Ectodermal cell (in vitro differentiated cells): ENCODE results near the gene RPL26.
"Not testable (repeated sequence)": the region's sequence is repeated elsewhere in the genome, so short reads cannot be mapped to it uniquely, and the experiment has no call there.

Experiments
- H3K27ac ChIP-seq: 2 replicates; pipeline ENCODE4 v1.7.0; 2013; ENCODE audit warnings: mild to moderate bottlenecking, low read depth, low read length; ENCODE audit not compliant: insufficient read depth, poor library complexity, severe bottlenecking
- H3K27me3 ChIP-seq: 2 replicates; pipeline ENCODE4 v1.7.0; 2013; ENCODE audit warnings: mild to moderate bottlenecking, low read length; ENCODE audit not compliant: insufficient read depth, control insufficient read depth, poor library complexity, severe bottlenecking
- H3K36me3 ChIP-seq: one replicate; pipeline ENCODE4 v1.7.0; 2013; ENCODE audit warnings: low read length; ENCODE audit not compliant: control insufficient read depth, insufficient read depth
- H3K4me1 ChIP-seq: one replicate; pipeline ENCODE4 v1.7.0; 2013; ENCODE audit warnings: low read length; ENCODE audit not compliant: control insufficient read depth, insufficient read depth
- H3K4me3 ChIP-seq: 2 replicates; pipeline ENCODE4 v1.7.0; 2013; ENCODE audit warnings: low read depth, low read length, control low read depth; ENCODE audit not compliant: insufficient read depth
- H3K9me3 ChIP-seq: 2 replicates; pipeline ENCODE4 v1.7.0; 2013; ENCODE audit warnings: mild to moderate bottlenecking, low read length, moderate library complexity; ENCODE audit not compliant: control insufficient read depth
- WGBS, 2 experiments: methylation state at CpG; one replicate each; pipeline ENCODE4 v1.1.7; 2013; ENCODE audit warnings: missing lambda C conversion rate in 2 of 2; 5-methylcytosine and 5-hydroxymethylcytosine counted together

RPL26 gene

GRCh38 chr17:8382052-8382879 is 727 bp downstream of the RPL26 start:
- 18 to 22% methylated on average over 27 of the region's 27 CpGs for WGBS, 2 experiments
- Histone ChIP-seq H3K27me3 (no peaks in the 10 kb centered on the region), H3K9me3 (no peaks in the 10 kb centered on the region), H3K4me3 (peak overlapping the region; percentile 93), H3K4me1 (peaks cover 4% of the 10 kb centered on the region), H3K27ac (peak overlapping the region; percentile 91), H3K36me3 (peaks cover 35% of the 10 kb centered on the region)

GRCh38 chr17:8380049-8380448 is 2.9 kb downstream of the RPL26 start:
- 94 to 96% methylated on average over 3 of the region's 3 CpGs for WGBS, 2 experiments
- Histone ChIP-seq H3K4me1 (peaks cover 9% of the 10 kb centered on the region), H3K4me3 (no peak overlapping the region), H3K27ac (no peak overlapping the region), H3K27me3 (no peaks in the 10 kb centered on the region), H3K36me3 (peaks cover 38% of the 10 kb centered on the region), H3K9me3 (no peaks in the 10 kb centered on the region)

GRCh38 chr17:8378117-8378516 is 4.9 kb downstream of the RPL26 start:
- not testable (repeated sequence) for H3K27ac ChIP-seq, H3K4me1 ChIP-seq, H3K4me3 ChIP-seq, H3K27me3 ChIP-seq, H3K9me3 ChIP-seq
- H3K36me3 ChIP-seq = peaks cover 38% of the 10 kb centered on the region
- 93 to 95% methylated on average over 8 of the region's 8 CpGs for WGBS, 2 experiments

- Histone ChIP-seq H3K4me3 (no peak overlapping the region), H3K4me1 (peaks cover 9% of the 10 kb centered on the region), H3K36me3 (peaks cover 38% of the 10 kb centered on the region), H3K27ac (no peak overlapping the region), H3K9me3 (no peaks in the 10 kb centered on the region), H3K27me3 (no peaks in the 10 kb centered on the region)
- 91 to 98% methylated on average over 4 of the region's 4 CpGs for WGBS, 2 experiments
Measured at GRCh38 chr17:8377422-8377821, 5.6 kb downstream of the RPL26 start.

GRCh38 chr17:8376271-8377067 is 6.5 kb downstream of the RPL26 start, which contains the start of gene KRABD2:
Gene KRABD2 (minus strand): TSS chr17:8376704.
- 13 to 14% methylated on average over 41 of the region's 41 CpGs for WGBS, 2 experiments
- no peaks in the 10 kb centered on the region for H3K9me3 ChIP-seq
- peak within 1 kb of the TSS; percentile 75 for H3K4me3 ChIP-seq
- peak within 1 kb of the TSS; percentile 89 for H3K27ac ChIP-seq
- peaks cover 9% of the 10 kb centered on the region for H3K4me1 ChIP-seq
- no peaks in the 10 kb centered on the region for H3K27me3 ChIP-seq
- H3K36me3 ChIP-seq = peaks cover 39% of the 10 kb centered on the region

- peaks cover 38% of the 10 kb centered on the region for H3K36me3 ChIP-seq
- 82 to 85% methylated on average over 18 of the region's 18 CpGs for WGBS, 2 experiments
- H3K4me3 ChIP-seq = peak overlapping the region; percentile 75
- H3K27me3 ChIP-seq = no peaks in the 10 kb centered on the region
- peak overlapping the region; percentile 89 for H3K27ac ChIP-seq
- H3K4me1 ChIP-seq = peaks cover 6% of the 10 kb centered on the region
- no peaks in the 10 kb centered on the region for H3K9me3 ChIP-seq
Measured at GRCh38 chr17:8375738-8376259, 7.2 kb downstream of the RPL26 start.

GRCh38 chr17:8373856-8374255 is 9.1 kb downstream of the RPL26 start:
- H3K4me3 ChIP-seq, H3K27ac ChIP-seq, H3K9me3 ChIP-seq, H3K27me3 ChIP-seq, H3K4me1 ChIP-seq: not testable (repeated sequence)
- 97 to 98% methylated on average over 24 to 26 of the region's 26 CpGs for WGBS, 2 experiments
- H3K36me3 ChIP-seq = peaks cover 27% of the 10 kb centered on the region

GRCh38 chr17:8372422-8372821 is 10.6 kb downstream of the RPL26 start:
- no peaks in the 10 kb centered on the region for H3K9me3 ChIP-seq
- H3K4me3 ChIP-seq = no peak overlapping the region
- H3K27me3 ChIP-seq = no peaks in the 10 kb centered on the region
- WGBS, 2 experiments = 93 to 94% methylated on average over 7 of the region's 7 CpGs
- peaks cover 26% of the 10 kb centered on the region for H3K36me3 ChIP-seq
- H3K4me1 ChIP-seq = peaks cover 6% of the 10 kb centered on the region
- no peak overlapping the region for H3K27ac ChIP-seq

- Histone ChIP-seq H3K27me3 (no peaks in the 10 kb centered on the region), H3K36me3 (peaks cover 22% of the 10 kb centered on the region), H3K4me1 (peaks cover 6% of the 10 kb centered on the region), H3K9me3 (no peaks in the 10 kb centered on the region), H3K4me3 (no peak overlapping the region), H3K27ac (no peak overlapping the region)
- 90 to 94% methylated on average over 4 of the region's 4 CpGs for WGBS, 2 experiments
Measured at GRCh38 chr17:8371786-8372185, 11.2 kb downstream of the RPL26 start.

GRCh38 chr17:8369944-8370343 is 13.0 kb downstream of the RPL26 start:
- Histone ChIP-seq H3K27me3 (no peaks in the 10 kb centered on the region), H3K4me3 (no peak overlapping the region), H3K36me3 (peaks cover 22% of the 10 kb centered on the region), H3K9me3 (no peaks in the 10 kb centered on the region), H3K4me1 (no peaks in the 10 kb centered on the region), H3K27ac (no peak overlapping the region)
- 94 to 98% methylated on average over 8 of the region's 8 CpGs for WGBS, 2 experiments
